Endothelial cell of umbilical vein (primary cell): ENCODE measurements around the gene PGAM2. TPM values are rescaled to one million over a fixed set of nuclear protein-coding genes. Genes with fewer than 3 reads are reported as not detected.

Source experiments
- BruUV-seq: library from RNA; stranded (reverse); fragments of 400-500 nt; replicated peaks from 2 replicates; lab custom pipeline; 2021; lab: Mats Ljungman, UMichigan
- CTCF ChIA-PET: fragments of 300-600, 350-600 bp; sonication (Branson Sonifier 250); formaldehyde crosslinking; loops from one replicate; lab custom pipeline; 2021; ENCODE audit warnings: antibody characterized with exemption, inconsistent platforms; lab: Charles Lee
- POLR2A ChIA-PET: fragments of 300-600, 350-600 bp; sonication (Branson Sonifier 250); formaldehyde crosslinking; loops from one replicate; lab custom pipeline; 2021; ENCODE audit warnings: antibody characterized with exemption, inconsistent platforms; lab: Charles Lee
- DNase-seq: peaks from one replicate; pipeline ENCODE4 v3.0.0-alpha.2; 2011; ENCODE audit warnings: low read depth, low spot score
- FAIRE-seq: peaks from 2 replicates; lab custom pipeline; 2011; peaks lifted over from hg19 to GRCh38; lab: Jason Lieb, UNC
- H2AFZ ChIP-seq: 2 replicates; pipeline ENCODE4 v1.6.0; 2012; ENCODE audit warnings: low read depth, low read length, control low read depth, inconsistent platforms
- H3K27ac ChIP-seq: 2 replicates; pipeline ENCODE4 v1.5.1; 2011; ENCODE audit warnings: low read depth, mild to moderate bottlenecking, control low read depth, low read length, moderate library complexity; ENCODE audit not compliant: insufficient read depth
- H3K27me3 ChIP-seq, 2 experiments: 2 replicates each; pipeline versions ENCODE4 v1.6.0 to v1.6.1; 2011; ENCODE audit warnings: low read length in 2 of 2, mixed read lengths in 1 of 2; ENCODE audit not compliant: control insufficient read depth in 2 of 2, insufficient read depth in 2 of 2
- H3K36me3 ChIP-seq, 2 experiments: 2 replicates in 1 of 2; 3 replicates in 1 of 2; pipeline ENCODE4 v1.5.1; 2011; ENCODE audit warnings: low read length in 2 of 2, mild to moderate bottlenecking in 1 of 2, moderate library complexity in 1 of 2; ENCODE audit not compliant: control insufficient read depth in 2 of 2, insufficient read depth in 2 of 2; ENCODE audit errors: extremely low read depth in 1 of 2
- H3K4me1 ChIP-seq: 3 replicates; pipeline ENCODE4 v1.5.1; 2011; ENCODE audit warnings: mild to moderate bottlenecking, low read length; ENCODE audit not compliant: control insufficient read depth, insufficient read depth; ENCODE audit errors: extremely low read depth
- H3K4me2 ChIP-seq: 2 replicates; pipeline ENCODE4 v1.6.1; 2011; ENCODE audit warnings: low read length, control low read depth, mixed read lengths; ENCODE audit not compliant: insufficient read depth
- H3K4me3 ChIP-seq, 3 experiments: fragments of 200-600 bp in 1 of 3; sonication (generic), shearing (Covaris generic) in 1 of 3; replicated peaks in 1 of 3; 2 replicates each; pipeline ENCODE4 v1.5.1; 2011 to 2016; ENCODE audit warnings: control low read depth in 3 of 3, low read length in 3 of 3, mild to moderate bottlenecking in 2 of 3, inconsistent platforms in 1 of 3, low read depth in 1 of 3, moderate library complexity in 1 of 3; ENCODE audit not compliant: insufficient read depth in 1 of 3
- H3K79me2 ChIP-seq: 2 replicates; pipeline ENCODE4 v1.6.0; 2012; ENCODE audit warnings: low read length, inconsistent platforms; ENCODE audit not compliant: control insufficient read depth, insufficient read depth
- H3K9ac ChIP-seq: replicated peaks from 2 replicates; pipeline ENCODE3; 2011; ENCODE audit warnings: low read length, control low read depth; ENCODE audit not compliant: insufficient read depth; ENCODE audit errors: extremely low read depth
- H3K9me1 ChIP-seq: replicated peaks from 3 replicates; pipeline ENCODE4 v1.6.0; 2011; ENCODE audit warnings: mild to moderate bottlenecking, low read length; ENCODE audit not compliant: control insufficient read depth, insufficient read depth; ENCODE audit errors: extremely low read depth
- H3K9me3 ChIP-seq: replicated peaks from 2 replicates; pipeline ENCODE4 v1.5.1; 2012; ENCODE audit warnings: low read length, inconsistent platforms; ENCODE audit not compliant: control insufficient read depth, insufficient read depth
- H4K20me1 ChIP-seq: replicated peaks from 2 replicates; pipeline ENCODE3; 2011; ENCODE audit warnings: mild to moderate bottlenecking, low read length; ENCODE audit not compliant: control insufficient read depth, insufficient read depth; ENCODE audit errors: extremely low read depth
- EZH2 ChIP-seq: IDR thresholded peaks from 2 replicates; pipeline ENCODE4 v1.6.1; 2012; ENCODE audit warnings: borderline replicate concordance, low read depth, mild to moderate bottlenecking, moderate library complexity, low read length, inconsistent platforms; ENCODE audit not compliant: severe bottlenecking
- GATA2 ChIP-seq: IDR thresholded peaks from 2 replicates; pipeline ENCODE4 v1.7.0; 2011; ENCODE audit warnings: low read depth, mild to moderate bottlenecking, moderate library complexity, mixed read lengths, low read length; ENCODE audit not compliant: insufficient read length, insufficient read depth
- JUN ChIP-seq: IDR thresholded peaks from 2 replicates; pipeline ENCODE4 v1.6.1; 2011; ENCODE audit warnings: borderline replicate concordance, low read depth; ENCODE audit not compliant: insufficient read length, insufficient read depth
- MYC ChIP-seq: IDR thresholded peaks from one replicate; pipeline ENCODE4 v1.6.1; 2011; ENCODE audit warnings: mild to moderate bottlenecking, low read depth, low read length
- POLR2A ChIP-seq: IDR thresholded peaks from 2 replicates; pipeline ENCODE4 v1.6.1; 2012; ENCODE audit warnings: low read depth, mild to moderate bottlenecking, control low read depth, low read length
- dilution Hi-C: fragments of 300-500 bp; cut with MboI; formaldehyde crosslinking; loops from one replicate; pipeline ENCODE4 v1.15.0; 2019; ENCODE audit warnings: low sequenced_read_pairs; ENCODE audit not compliant: extremely low pct_ligation_motif_present
- intact Hi-C: fragments of 100-400 bp; cut with micrococcal nuclease; formaldehyde crosslinking; loops from one replicate; pipeline ENCODE4 v1.10.0; 2022
- polyA plus RNA-seq, 4 experiments: library from polyadenylated mRNA; depleted of rRNA in 3 of 4; stranded (reverse) in 3 of 4; unstranded in 1 of 4; fragments of >200 nt; gene quantifications; 2 replicates each; pipeline versions ENCODE4 v1.2.1 to v1.2.3, GENCODE V29; 2011 to 2012; ENCODE audit warnings: missing spikeins in 1 of 4
- total RNA-seq: library from RNA; stranded (reverse); gene quantifications from 2 replicates; pipeline ENCODE4 v1.2.3, GENCODE V29; 2021
- TF ChIP-seq, protein P1 (sequence below), 2 donors: IDR thresholded peaks; 1 replicate in 1 of 2; 2 replicates in 1 of 2; pipeline ENCODE4 v1.5.1; 2011; ENCODE audit warnings: low read length in 2 of 2, mild to moderate bottlenecking in 2 of 2, moderate library complexity in 2 of 2, control low read depth in 1 of 2, inconsistent platforms in 1 of 2, low read depth in 1 of 2; ENCODE audit not compliant: insufficient read depth in 1 of 2; ENCODE audit errors: extremely low read depth in 1 of 2
- TF ChIP-seq, protein P2 (sequence below): IDR thresholded peaks from 2 replicates; pipeline ENCODE4 v1.6.1; 2011; ENCODE audit not compliant: insufficient read depth, insufficient read length

Gene PGAM2
- total and polyA plus RNA-seq, 2 donors (not counting 3 experiments of a cell fraction or from before 2014, with no cell fraction given): 0.19 TPM; not detected in 1

- ChIA-PET POLR2A (no interaction called here), CTCF (no interaction called here)
- peaks cover 17% of the 10 kb centered on the region for H3K4me1 ChIP-seq
- H3K4me3 ChIP-seq: no peak overlapping the region
- TF ChIP-seq, protein P1, sequence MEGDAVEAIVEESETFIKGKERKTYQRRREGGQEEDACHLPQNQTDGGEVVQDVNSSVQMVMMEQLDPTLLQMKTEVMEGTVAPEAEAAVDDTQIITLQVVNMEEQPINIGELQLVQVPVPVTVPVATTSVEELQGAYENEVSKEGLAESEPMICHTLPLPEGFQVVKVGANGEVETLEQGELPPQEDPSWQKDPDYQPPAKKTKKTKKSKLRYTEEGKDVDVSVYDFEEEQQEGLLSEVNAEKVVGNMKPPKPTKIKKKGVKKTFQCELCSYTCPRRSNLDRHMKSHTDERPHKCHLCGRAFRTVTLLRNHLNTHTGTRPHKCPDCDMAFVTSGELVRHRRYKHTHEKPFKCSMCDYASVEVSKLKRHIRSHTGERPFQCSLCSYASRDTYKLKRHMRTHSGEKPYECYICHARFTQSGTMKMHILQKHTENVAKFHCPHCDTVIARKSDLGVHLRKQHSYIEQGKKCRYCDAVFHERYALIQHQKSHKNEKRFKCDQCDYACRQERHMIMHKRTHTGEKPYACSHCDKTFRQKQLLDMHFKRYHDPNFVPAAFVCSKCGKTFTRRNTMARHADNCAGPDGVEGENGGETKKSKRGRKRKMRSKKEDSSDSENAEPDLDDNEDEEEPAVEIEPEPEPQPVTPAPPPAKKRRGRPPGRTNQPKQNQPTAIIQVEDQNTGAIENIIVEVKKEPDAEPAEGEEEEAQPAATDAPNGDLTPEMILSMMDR (IDR thresholded peaks at IDR 0.05; ENCODE audit: extremely low read depth in 1 of 2, insufficient read depth in 1 of 2, low read depth in 1 of 2, low read length in 2 of 2): no peak
- DNase-seq: no peak
- no peak overlapping the region for H3K4me2 ChIP-seq
- no peaks in the 10 kb centered on the region for H3K79me2 ChIP-seq
- no peak for FAIRE-seq
- no peaks in the 10 kb centered on the region for H3K27me3 ChIP-seq
- H3K9me3 ChIP-seq: no peaks in the 10 kb centered on the region
- H3K9me1 ChIP-seq: no peaks in the 10 kb centered on the region
- no TSS peak for BruUV-seq
- no peak overlapping the region for H3K9ac ChIP-seq
- H2AFZ ChIP-seq: no peak overlapping the region
- no peaks in the 10 kb centered on the region for H4K20me1 ChIP-seq
- H3K36me3 ChIP-seq: peaks cover 0 to 21% of the 10 kb centered on the region in 2 experiments
- intact Hi-C loops: no loop called here
- no peak overlapping the region for H3K27ac ChIP-seq
- dilution Hi-C loops: no loop called here
Measured at GRCh38 chr7:44078521-44078920, 13.2 kb upstream of the PGAM2 start.

DNA sequence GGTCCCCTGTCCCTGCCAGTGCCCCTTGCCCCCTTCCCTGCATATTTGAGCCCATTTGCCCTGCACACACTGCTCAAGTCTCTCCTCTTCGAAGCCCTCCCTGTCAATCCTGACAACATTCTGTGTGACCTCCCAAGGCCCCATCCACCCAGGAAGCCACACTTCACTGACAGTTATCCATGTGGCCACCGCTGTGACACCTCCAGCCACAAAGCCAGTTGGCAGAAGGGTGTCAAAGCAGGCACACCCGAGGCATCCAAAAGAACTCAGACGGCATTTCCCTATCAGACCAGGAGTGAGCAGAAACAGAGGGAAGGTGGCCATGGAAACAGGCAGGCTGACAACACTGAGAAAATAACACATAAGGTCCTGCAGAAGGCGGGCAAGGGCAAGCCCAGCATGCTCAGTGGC is 12.3 kb upstream of the PGAM2 start:
- Histone ChIP-seq H3K27ac (no peak overlapping the region), H3K9ac (no peak overlapping the region), H3K4me1 (peaks cover 25% of the 10 kb centered on the region), H4K20me1 (no peaks in the 10 kb centered on the region), H2AFZ (no peak overlapping the region), H3K27me3 (no peaks in the 10 kb centered on the region), H3K4me2 (no peak overlapping the region), H3K9me3 (no peaks in the 10 kb centered on the region), H3K79me2 (no peaks in the 10 kb centered on the region), H3K36me3 (peaks cover 0 to 21% of the 10 kb centered on the region in 2 experiments), H3K9me1 (no peaks in the 10 kb centered on the region), H3K4me3 (no peak overlapping the region)
- CTCF ChIA-PET: no interaction called here
- BruUV-seq: no TSS peak
- dilution Hi-C loops (no loop called here), intact Hi-C loops (no loop called here)
- no peak for TF ChIP-seq POLR2A
- TF ChIP-seq, protein P1 (IDR thresholded peaks at IDR 0.05; ENCODE audit: extremely low read depth in 1 of 2, insufficient read depth in 1 of 2, low read depth in 1 of 2, low read length in 2 of 2): no peak
- no peak for TF ChIP-seq JUN
- TF ChIP-seq, protein P2, sequence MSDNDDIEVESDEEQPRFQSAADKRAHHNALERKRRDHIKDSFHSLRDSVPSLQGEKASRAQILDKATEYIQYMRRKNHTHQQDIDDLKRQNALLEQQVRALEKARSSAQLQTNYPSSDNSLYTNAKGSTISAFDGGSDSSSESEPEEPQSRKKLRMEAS: no peak
- no peak for TF ChIP-seq EZH2
- no peak for TF ChIP-seq GATA2
- no peak for TF ChIP-seq MYC
- DNase-seq: no peak
- FAIRE-seq: no peak
- POLR2A ChIA-PET: no interaction called here
